ENCODE measurements around the gene LPP.

DNA sequence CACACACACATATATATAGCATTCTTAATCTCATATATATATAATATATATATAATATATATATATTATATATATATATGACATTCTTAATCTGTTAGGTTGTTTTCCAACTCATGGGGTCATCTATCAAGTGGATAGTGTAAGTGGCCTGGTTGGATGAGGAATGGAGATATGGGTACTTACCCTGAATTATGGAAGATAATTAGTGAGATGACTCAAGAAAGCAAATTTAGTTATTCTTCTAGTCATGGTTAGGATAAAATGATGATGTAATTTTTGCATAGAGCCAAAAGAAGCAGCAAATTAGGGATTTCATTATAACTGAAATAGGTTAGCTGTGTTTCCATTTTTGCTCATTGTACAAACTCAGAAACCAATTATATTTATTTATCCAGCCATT lies 448.2 kb downstream of the LPP start:
- TF ChIP-seq, protein P1, sequence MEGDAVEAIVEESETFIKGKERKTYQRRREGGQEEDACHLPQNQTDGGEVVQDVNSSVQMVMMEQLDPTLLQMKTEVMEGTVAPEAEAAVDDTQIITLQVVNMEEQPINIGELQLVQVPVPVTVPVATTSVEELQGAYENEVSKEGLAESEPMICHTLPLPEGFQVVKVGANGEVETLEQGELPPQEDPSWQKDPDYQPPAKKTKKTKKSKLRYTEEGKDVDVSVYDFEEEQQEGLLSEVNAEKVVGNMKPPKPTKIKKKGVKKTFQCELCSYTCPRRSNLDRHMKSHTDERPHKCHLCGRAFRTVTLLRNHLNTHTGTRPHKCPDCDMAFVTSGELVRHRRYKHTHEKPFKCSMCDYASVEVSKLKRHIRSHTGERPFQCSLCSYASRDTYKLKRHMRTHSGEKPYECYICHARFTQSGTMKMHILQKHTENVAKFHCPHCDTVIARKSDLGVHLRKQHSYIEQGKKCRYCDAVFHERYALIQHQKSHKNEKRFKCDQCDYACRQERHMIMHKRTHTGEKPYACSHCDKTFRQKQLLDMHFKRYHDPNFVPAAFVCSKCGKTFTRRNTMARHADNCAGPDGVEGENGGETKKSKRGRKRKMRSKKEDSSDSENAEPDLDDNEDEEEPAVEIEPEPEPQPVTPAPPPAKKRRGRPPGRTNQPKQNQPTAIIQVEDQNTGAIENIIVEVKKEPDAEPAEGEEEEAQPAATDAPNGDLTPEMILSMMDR (IDR thresholded peaks at IDR 0.05): no peak
- no peak for TF ChIP-seq EZH2 (IDR thresholded peaks at IDR 0.05; ENCODE audit: borderline replicate concordance, insufficient read depth, low read depth, low read length, poor library complexity, severe bottlenecking)
